Measurements from ENCODE around the gene MAP3K20.

The MAP3K20 gene

GRCh38 chr2:173145454-173145853, 69.8 kb downstream of the MAP3K20 start:
- DNase-seq (ENCODE audit: low read depth, low spot score): no peak
- Histone ChIP-seq H3K27ac (ENCODE audit: low read length) (no peak overlapping the region), H3K27me3 (ENCODE audit: control insufficient read depth, insufficient read depth, low read length) (no peaks in the 10 kb centered on the region), H3K4me1 (ENCODE audit: control insufficient read depth, insufficient read depth, low read length) (no peaks in the 10 kb centered on the region), H3K9me3 (ENCODE audit: control insufficient read depth, insufficient read depth, low read length) (no peaks in the 10 kb centered on the region), H3K4me3 (ENCODE audit: low read length) (no peak overlapping the region), H3K36me3 (ENCODE audit: control insufficient read depth, insufficient read depth, low read length) (no peaks in the 10 kb centered on the region)

GRCh38 chr2:173146590-173146989, 70.9 kb downstream of the MAP3K20 start:
- Histone ChIP-seq H3K27ac (ENCODE audit: low read length) (no peak overlapping the region), H3K36me3 (ENCODE audit: control insufficient read depth, insufficient read depth, low read length) (no peaks in the 10 kb centered on the region), H3K4me3 (ENCODE audit: low read length) (no peak overlapping the region), H3K9me3 (ENCODE audit: control insufficient read depth, insufficient read depth, low read length) (no peaks in the 10 kb centered on the region), H3K4me1 (ENCODE audit: control insufficient read depth, insufficient read depth, low read length) (no peaks in the 10 kb centered on the region), H3K27me3 (ENCODE audit: control insufficient read depth, insufficient read depth, low read length) (no peaks in the 10 kb centered on the region)
- no CpG with 5 or more reads among the region's 3 CpGs for WGBS (ENCODE audit: insufficient coverage, insufficient read length)
- no peak for DNase-seq (ENCODE audit: low read depth, low spot score)

DNA sequence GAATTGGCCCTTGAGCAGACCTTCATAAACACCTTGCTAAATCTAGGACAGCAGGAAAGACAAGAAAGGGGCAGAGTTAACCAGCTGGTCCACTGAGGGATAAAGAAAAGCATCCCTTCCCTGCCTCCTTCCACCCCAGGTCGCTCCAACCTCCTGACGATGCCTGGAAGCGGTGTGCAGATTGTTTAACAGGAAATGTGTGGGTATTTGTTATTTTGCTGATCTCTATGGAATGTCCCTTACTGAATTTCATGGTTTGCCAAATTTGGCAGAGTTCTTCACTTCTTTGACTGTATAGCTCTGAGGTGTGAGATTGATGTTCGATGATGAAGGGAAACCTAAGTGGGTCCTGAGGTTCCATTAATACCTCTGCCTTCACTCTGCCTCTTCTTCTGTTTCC, 72.9 kb downstream of the MAP3K20 start:
- H3K36me3 ChIP-seq (ENCODE audit: control insufficient read depth, insufficient read depth, low read length): no peaks in the 10 kb centered on the region
- no peak for DNase-seq (ENCODE audit: low read depth, low spot score)
- no peaks in the 10 kb centered on the region for H3K4me1 ChIP-seq (ENCODE audit: control insufficient read depth, insufficient read depth, low read length)
- H3K4me3 ChIP-seq (ENCODE audit: low read length): no peak overlapping the region
- no CpG with 5 or more reads among the region's 4 CpGs for WGBS (ENCODE audit: insufficient coverage, insufficient read length)
- H3K9me3 ChIP-seq (ENCODE audit: control insufficient read depth, insufficient read depth, low read length): no peaks in the 10 kb centered on the region
- H3K27me3 ChIP-seq (ENCODE audit: control insufficient read depth, insufficient read depth, low read length): no peaks in the 10 kb centered on the region
- no peak overlapping the region for H3K27ac ChIP-seq (ENCODE audit: low read length)

DNA sequence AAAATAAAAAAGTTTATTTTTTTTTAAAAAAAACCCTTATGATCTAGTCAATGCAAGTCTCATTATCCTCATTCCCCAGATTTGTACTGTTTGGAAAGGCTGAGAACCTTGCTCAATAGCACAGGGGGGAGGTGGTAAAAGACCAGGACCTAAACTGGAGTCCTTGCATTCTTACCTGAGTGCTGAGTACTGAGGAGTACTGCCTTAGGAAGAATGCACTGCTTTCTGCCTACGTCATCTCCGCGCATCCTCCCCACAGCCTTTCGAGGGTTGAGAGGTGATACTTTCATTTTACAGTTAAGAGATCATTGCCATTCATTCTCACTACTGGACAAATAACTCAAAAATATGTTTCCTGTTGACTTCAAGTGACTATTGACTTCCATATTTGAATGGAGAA, 73.8 kb downstream of the MAP3K20 start:
- no peak overlapping the region for H3K4me3 ChIP-seq (ENCODE audit: low read length)
- H3K36me3 ChIP-seq (ENCODE audit: control insufficient read depth, insufficient read depth, low read length): no peaks in the 10 kb centered on the region
- no peaks in the 10 kb centered on the region for H3K27me3 ChIP-seq (ENCODE audit: control insufficient read depth, insufficient read depth, low read length)
- no peaks in the 10 kb centered on the region for H3K4me1 ChIP-seq (ENCODE audit: control insufficient read depth, insufficient read depth, low read length)
- H3K9me3 ChIP-seq (ENCODE audit: control insufficient read depth, insufficient read depth, low read length): no peaks in the 10 kb centered on the region
- no peak for DNase-seq (ENCODE audit: low read depth, low spot score)
- H3K27ac ChIP-seq (ENCODE audit: low read length): no peak overlapping the region
- WGBS (ENCODE audit: insufficient coverage, insufficient read length): no CpG with 5 or more reads among the region's 4 CpGs

DNA sequence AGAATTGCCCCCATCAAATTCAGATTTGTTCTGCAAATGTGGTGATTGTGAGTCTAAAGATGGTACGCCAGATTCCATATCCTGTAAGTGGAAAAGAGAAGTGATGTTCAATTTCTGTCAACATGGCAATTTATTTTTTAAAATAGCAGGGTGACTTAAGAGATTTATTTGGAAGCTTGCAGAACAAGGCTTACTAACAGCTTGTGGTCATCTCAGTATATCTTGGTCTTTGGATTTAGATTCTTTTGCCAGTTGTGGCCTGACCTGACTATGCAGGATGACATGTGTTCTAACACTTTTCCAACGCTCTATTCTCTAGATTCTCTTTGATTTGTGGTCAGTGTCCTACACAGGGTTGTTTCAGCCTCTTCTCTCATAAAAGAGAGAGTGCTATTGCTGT, 74.4 kb downstream of the MAP3K20 start:
- Histone ChIP-seq H3K4me1 (ENCODE audit: control insufficient read depth, insufficient read depth, low read length) (no peaks in the 10 kb centered on the region), H3K27me3 (ENCODE audit: control insufficient read depth, insufficient read depth, low read length) (no peaks in the 10 kb centered on the region), H3K9me3 (ENCODE audit: control insufficient read depth, insufficient read depth, low read length) (no peaks in the 10 kb centered on the region), H3K36me3 (ENCODE audit: control insufficient read depth, insufficient read depth, low read length) (no peaks in the 10 kb centered on the region), H3K4me3 (ENCODE audit: low read length) (no peak overlapping the region), H3K27ac (ENCODE audit: low read length) (no peak overlapping the region)
- WGBS (ENCODE audit: insufficient coverage, insufficient read length): no CpG with 5 or more reads among the region's 2 CpGs
- DNase-seq (ENCODE audit: low read depth, low spot score): no peak

DNA sequence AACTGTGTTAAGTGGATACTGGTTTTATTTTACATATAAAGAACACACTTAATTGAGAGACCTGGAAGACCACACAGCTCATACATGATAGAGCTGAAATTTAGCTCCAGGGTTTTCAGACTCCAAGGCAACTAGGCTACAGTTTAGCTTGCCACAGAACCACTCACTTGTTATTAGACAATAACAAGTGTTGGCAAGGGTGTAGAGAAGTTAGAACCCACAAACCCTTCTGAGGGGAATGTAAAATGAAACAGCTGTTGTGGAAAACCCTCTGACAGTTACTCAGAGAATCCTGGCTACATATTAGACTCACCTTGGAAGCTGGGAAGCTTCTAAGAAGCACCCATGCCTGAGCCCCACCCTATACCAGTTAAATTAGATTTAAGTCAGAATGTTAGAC, 75.3 kb downstream of the MAP3K20 start:
- Histone ChIP-seq H3K9me3 (ENCODE audit: control insufficient read depth, insufficient read depth, low read length) (no peaks in the 10 kb centered on the region), H3K27me3 (ENCODE audit: control insufficient read depth, insufficient read depth, low read length) (no peaks in the 10 kb centered on the region), H3K36me3 (ENCODE audit: control insufficient read depth, insufficient read depth, low read length) (no peaks in the 10 kb centered on the region), H3K4me3 (ENCODE audit: low read length) (no peak overlapping the region), H3K4me1 (ENCODE audit: control insufficient read depth, insufficient read depth, low read length) (no peaks in the 10 kb centered on the region), H3K27ac (ENCODE audit: low read length) (no peak overlapping the region)
- no peak for DNase-seq (ENCODE audit: low read depth, low spot score)

GRCh38 chr2:173151671-173152401, 76.2 kb downstream of the MAP3K20 start:
- no peaks in the 10 kb centered on the region for H3K36me3 ChIP-seq (ENCODE audit: control insufficient read depth, insufficient read depth, low read length)
- DNase-seq (ENCODE audit: low read depth, low spot score): no peak
- no peak overlapping the region for H3K27ac ChIP-seq (ENCODE audit: low read length)
- no CpG with 5 or more reads among the region's 3 CpGs for WGBS (ENCODE audit: insufficient coverage, insufficient read length)
- no peaks in the 10 kb centered on the region for H3K9me3 ChIP-seq (ENCODE audit: control insufficient read depth, insufficient read depth, low read length)
- H3K4me3 ChIP-seq (ENCODE audit: low read length): no peak overlapping the region
- H3K4me1 ChIP-seq (ENCODE audit: control insufficient read depth, insufficient read depth, low read length): no peaks in the 10 kb centered on the region
- H3K27me3 ChIP-seq (ENCODE audit: control insufficient read depth, insufficient read depth, low read length): no peaks in the 10 kb centered on the region

DNA sequence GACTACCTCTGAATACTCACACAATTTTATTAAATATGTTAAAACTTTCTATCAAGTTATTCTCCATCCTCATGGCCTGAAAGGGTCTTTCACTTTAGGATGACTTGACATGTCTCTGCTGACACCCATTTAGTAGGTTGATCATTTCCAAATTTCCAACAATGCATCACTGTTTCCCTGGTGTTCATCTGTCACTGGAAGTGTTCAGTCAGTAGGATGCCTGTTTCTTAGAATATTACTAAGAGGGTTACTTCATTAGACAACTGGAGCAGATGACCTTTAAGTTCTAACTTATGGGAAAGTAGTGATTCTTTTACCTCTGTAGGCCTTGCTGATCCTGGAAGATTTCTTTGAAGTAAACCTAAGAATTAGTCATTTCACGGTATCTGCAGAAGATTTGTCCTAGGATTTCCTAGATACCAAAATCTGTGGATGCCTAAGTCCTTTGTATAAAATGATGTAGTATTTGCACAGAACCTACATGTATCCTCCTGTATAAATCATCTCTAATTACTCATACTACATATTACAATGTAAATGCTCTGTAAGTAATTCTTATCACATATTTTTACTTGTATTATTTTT, 77.7 kb downstream of the MAP3K20 start:
- Histone ChIP-seq H3K9me3 (ENCODE audit: control insufficient read depth, insufficient read depth, low read length) (no peaks in the 10 kb centered on the region), H3K27me3 (ENCODE audit: control insufficient read depth, insufficient read depth, low read length) (no peaks in the 10 kb centered on the region), H3K36me3 (ENCODE audit: control insufficient read depth, insufficient read depth, low read length) (no peaks in the 10 kb centered on the region), H3K4me1 (ENCODE audit: control insufficient read depth, insufficient read depth, low read length) (no peaks in the 10 kb centered on the region), H3K27ac (ENCODE audit: low read length) (no peak overlapping the region), H3K4me3 (ENCODE audit: low read length) (no peak overlapping the region)
- no peak for DNase-seq (ENCODE audit: low read depth, low spot score)
- no CpG with 5 or more reads among the region's 1 CpG for WGBS (ENCODE audit: insufficient coverage, insufficient read length)

DNA sequence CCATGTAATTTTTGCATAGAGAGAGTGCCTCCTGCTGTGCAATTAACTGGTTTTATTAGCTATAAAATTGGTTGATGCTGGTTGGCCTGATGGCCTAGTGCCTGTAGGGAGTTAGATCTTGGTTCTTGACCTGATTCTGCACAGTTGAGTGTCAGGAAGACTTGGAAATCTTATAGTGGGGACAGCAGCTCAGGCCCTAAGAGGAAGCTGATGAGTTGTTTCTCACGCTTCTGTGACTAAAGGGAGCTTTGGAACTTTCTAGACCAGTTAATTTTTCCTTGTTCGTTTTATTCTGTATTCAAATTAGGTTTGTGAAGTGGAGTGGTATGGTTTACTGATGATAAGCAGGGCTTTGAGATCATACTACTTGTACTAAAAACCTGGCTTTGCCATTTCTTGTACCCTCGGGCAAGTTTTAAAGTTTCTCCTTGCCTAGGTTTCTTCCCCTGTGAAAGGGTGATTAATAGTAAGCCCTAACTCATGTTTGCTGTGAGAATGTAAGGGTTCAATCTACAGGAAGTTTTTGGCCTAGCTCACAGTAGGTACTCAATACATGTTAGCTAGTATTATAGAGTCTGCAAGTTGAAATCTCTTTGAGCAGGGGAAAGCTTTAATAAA, 82.1 kb downstream of the MAP3K20 start:
- Histone ChIP-seq H3K36me3 (ENCODE audit: control insufficient read depth, insufficient read depth, low read length) (no peaks in the 10 kb centered on the region), H3K9me3 (ENCODE audit: control insufficient read depth, insufficient read depth, low read length) (no peaks in the 10 kb centered on the region), H3K27ac (ENCODE audit: low read length) (no peak overlapping the region), H3K4me1 (ENCODE audit: control insufficient read depth, insufficient read depth, low read length) (no peaks in the 10 kb centered on the region), H3K4me3 (ENCODE audit: low read length) (no peak overlapping the region), H3K27me3 (ENCODE audit: control insufficient read depth, insufficient read depth, low read length) (no peaks in the 10 kb centered on the region)
- no peak for DNase-seq (ENCODE audit: low read depth, low spot score)
- WGBS (ENCODE audit: insufficient coverage, insufficient read length): no CpG with 5 or more reads among the region's 3 CpGs

- H3K4me1 ChIP-seq (ENCODE audit: control insufficient read depth, insufficient read depth, low read length): no peaks in the 10 kb centered on the region
- no CpG with 5 or more reads among the region's 1 CpG for WGBS (ENCODE audit: insufficient coverage, insufficient read length)
- no peaks in the 10 kb centered on the region for H3K36me3 ChIP-seq (ENCODE audit: control insufficient read depth, insufficient read depth, low read length)
- no peak for DNase-seq (ENCODE audit: low read depth, low spot score)
- H3K4me3 ChIP-seq (ENCODE audit: low read length): no peak overlapping the region
- H3K27ac ChIP-seq (ENCODE audit: low read length): no peak overlapping the region
- no peaks in the 10 kb centered on the region for H3K9me3 ChIP-seq (ENCODE audit: control insufficient read depth, insufficient read depth, low read length)
- H3K27me3 ChIP-seq (ENCODE audit: control insufficient read depth, insufficient read depth, low read length): no peaks in the 10 kb centered on the region
Measured at GRCh38 chr2:173159791-173160463, 84.3 kb downstream of the MAP3K20 start.

Measured in iPS DF 6.9 (cell line).